ENCODE data around the gene SMIM11.
"Not testable (repeated sequence)": the region's sequence is repeated elsewhere in the genome, so short reads cannot be mapped to it uniquely, and the experiment has no call there.

The SMIM11 gene

DNA sequence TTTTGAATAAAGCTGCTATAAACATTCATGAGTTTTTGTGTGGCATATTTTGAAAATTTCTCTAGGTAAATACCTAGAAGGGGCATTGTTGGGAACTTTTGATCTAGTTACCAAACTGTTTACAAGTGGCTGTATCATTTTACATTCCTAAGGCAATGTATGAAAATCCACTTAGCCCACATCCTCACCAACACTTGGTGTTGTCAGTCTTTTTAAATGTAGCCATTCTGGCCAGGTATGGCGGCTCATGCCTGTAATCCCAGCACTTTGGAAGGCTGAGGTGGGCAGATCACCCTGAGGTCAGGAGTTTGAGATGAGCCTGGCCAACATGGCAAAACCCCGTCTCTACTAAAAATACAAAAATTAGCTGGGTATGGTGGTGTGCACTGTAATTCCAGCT is 17.4 kb upstream of the SMIM11 start:
- DNase-seq = no peak

DNA sequence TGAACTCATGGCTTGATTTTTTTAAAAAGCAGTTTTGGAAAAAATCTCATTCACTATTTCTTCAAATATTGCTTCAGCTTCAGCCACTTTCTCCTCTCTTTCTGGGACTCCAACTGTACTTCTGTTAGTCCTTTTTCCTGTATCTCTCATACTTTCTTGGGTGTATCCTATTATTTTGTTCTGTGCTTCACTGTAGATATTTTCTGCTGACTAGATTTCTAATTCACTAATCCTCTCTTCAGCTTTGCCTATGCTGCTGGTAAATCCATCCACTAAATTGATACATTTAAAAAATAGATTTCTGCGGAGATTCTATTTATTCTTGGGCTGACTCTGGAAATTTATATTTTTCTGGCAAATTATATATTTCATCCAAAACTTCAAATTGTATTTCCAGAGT is 16.4 kb upstream of the SMIM11 start:
- DNase-seq = no peak

DNA sequence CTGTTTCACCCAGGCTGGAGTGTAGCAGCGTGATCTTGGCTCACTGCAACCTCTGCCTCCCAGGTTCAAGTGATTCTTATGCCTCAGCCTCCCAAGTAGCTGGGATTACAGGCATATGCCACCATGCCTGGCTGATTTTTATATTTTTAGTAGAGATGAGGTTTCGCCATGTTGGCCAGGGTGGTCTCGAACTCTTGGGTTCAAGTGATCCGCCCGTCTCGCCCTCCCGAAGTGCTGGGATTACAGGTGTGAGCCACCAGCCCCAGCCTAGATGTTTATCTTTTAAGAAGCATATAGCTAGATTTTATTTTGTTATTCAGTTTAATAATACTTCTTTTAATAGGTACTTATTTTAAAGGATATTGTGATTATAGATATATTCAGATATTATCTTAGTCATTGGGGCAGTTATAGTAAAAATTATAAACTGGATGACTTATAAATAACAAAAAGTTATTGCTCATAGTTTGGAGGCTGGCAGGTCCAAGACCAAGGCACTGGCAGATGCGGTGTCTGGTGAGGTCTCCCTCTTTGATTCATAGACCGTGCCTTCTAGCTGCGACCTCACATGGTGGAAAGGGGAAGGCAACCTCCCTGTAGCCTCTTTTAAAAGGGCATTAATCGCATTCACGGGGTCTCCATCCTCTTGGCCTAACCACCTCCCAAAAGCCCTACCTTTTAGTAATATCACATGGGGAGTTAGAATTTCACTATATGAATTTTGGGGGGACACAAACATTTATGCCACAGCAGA is 14.6 kb upstream of the SMIM11 start:
- DNase-seq = peak; percentile 23

GRCh38 chr21:34362136-34362444 is 13.2 kb upstream of the SMIM11 start:
- no peak for DNase-seq

DNA sequence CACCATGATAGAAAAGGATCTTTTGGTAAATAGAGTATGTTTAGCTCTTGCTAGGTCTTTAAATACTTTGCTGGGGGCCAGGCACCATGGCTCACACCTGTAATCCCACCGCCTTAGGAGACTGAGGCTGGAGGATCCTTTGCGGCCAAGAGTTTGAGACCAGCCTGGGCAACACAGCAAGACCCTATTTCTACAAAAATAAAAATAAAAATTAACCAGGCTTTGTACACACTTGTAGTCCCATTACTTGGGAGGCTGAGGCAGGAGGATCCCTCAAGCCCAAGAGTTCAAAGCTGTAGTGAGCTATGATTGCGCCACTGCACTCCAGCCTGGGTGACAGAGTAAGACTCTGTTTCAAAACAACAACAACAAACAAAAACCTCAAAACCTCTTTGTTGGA is 12.6 kb upstream of the SMIM11 start:
- no peak for DNase-seq

GRCh38 chr21:34363733-34364132 is 11.6 kb upstream of the SMIM11 start, which contains the start of gene KCNE2:
Gene KCNE2, plus strand, starts transcription at chr21:34364006. Its CDS starts 6,473 bp downstream, at chr21:34370479.
- no peak for DNase-seq

DNA sequence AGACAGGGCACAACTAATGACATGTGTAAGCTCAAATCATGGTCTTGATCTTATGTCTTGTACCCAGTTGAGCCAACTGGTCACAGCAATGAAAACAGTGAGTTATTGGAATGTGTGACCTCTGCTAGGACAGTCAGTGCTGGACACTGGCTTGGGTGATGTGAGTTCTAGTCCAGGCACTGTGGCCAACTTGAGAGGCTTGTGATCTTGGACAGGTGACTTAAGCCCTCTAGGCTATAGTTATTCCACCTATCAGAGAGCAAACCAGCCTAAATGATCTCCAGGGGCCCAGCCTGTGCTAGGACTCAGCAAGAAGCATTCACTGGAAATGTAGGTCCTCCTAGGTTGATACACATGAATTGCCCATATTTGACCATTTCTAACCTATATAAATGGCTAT is 10.4 kb upstream of the SMIM11 start:
- DNase-seq = no peak

DNA sequence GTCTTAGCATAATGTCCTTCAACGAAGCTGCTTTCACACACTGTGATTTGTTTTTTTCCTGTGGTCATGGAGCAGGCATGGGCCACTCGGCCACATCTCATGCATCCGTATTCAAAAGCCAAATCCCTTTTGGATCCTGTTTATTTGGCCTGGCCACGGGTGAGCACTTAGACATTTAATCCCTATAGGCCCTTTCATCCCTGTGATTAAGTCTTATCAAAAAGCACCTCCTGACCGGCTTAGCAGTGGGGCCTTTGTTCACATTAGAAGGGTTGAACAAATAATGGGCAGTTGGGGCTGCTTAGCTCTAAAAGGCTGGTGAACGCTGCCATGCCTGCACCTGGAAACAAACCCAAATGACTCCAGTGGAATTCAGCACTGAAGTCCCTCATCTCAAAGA is 9.5 kb upstream of the SMIM11 start:
- no peak for DNase-seq

- DNase-seq = peak; percentile 76
Measured at GRCh38 chr21:34367320-34367935, 7.9 kb upstream of the SMIM11 start.

GRCh38 chr21:34369741-34370140 is 5.6 kb upstream of the SMIM11 start:
- DNase-seq = no peak

- no peak for DNase-seq
Measured at GRCh38 chr21:34372321-34372720, 3.0 kb upstream of the SMIM11 start.

- DNase-seq = not testable (repeated sequence)
Measured at GRCh38 chr21:34374462-34374861, 845 bp upstream of the SMIM11 start.

GRCh38 chr21:34375619-34375972 is 289 bp downstream of the SMIM11 start:
- DNase-seq = not testable (repeated sequence)

DNA sequence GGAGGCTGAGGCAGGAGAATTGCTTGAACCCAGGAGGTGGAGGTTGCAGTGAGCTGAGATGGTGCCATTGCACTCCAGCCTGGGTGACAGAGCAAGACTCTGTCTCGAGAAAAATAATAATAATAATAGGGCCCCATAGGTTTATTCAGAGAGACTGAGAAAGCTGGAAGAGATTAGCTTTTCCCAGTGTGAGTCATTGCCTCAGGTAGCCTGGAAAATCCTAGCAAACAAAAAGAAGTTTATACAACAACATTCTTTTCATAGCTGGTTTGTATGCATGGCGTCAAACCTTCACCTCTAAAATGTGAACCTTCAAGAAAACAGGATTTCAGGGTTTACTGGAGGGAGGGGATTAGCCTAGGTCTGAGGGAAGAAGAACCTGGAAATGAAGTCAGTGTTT is 7.8 kb downstream of the SMIM11 start:
- not testable (repeated sequence) for DNase-seq

- DNase-seq = not testable (repeated sequence)
Measured at GRCh38 chr21:34383724-34384415, 8.6 kb downstream of the SMIM11 start.

- not testable (repeated sequence) for DNase-seq
Measured at GRCh38 chr21:34400522-34400921, 25.2 kb downstream of the SMIM11 start.

- DNase-seq = not testable (repeated sequence)
Measured at GRCh38 chr21:34404742-34405141, 29.4 kb downstream of the SMIM11 start.

DNA sequence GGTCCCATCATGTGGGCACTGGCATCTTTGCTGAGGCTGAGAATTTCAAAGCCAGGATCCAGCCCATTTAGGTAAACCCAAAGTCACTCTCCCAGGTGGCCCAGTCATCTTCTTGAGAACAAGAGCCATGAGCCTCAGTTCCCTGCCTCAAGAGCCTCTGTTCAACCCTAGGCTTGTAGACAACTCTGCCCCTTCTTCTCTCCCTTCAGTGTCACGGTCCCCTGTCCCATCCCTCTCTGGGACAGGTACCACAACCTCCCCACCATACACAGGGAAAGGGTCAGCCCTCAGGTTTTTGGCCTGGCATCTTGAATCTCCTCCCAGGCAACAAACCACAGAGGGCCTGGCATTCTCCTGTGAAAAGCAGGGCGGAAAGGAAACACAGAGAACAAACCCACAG is 30.4 kb downstream of the SMIM11 start:
- not testable (repeated sequence) for DNase-seq

DNA sequence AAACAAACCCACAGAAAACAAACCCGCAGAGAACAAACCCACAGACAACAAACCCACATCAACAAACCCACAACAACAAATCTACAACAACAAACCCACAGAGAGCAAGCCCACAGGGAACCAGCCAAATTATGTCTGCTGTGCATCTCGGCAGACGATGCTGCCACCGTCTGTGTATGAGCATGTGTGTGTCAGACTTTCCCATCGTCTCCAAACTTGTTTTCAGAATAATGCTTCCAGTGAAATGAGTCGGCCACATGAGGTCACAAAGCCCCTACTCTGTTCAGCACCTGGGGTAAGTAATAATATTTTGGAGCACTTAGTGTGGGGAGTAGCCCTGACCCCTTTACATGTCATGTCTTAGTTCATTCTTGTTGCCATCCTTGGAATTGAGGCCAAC is 30.8 kb downstream of the SMIM11 start:
- not testable (repeated sequence) for DNase-seq

GRCh38 chr21:34406676-34407075 is 31.4 kb downstream of the SMIM11 start:
- DNase-seq = not testable (repeated sequence)

DNA sequence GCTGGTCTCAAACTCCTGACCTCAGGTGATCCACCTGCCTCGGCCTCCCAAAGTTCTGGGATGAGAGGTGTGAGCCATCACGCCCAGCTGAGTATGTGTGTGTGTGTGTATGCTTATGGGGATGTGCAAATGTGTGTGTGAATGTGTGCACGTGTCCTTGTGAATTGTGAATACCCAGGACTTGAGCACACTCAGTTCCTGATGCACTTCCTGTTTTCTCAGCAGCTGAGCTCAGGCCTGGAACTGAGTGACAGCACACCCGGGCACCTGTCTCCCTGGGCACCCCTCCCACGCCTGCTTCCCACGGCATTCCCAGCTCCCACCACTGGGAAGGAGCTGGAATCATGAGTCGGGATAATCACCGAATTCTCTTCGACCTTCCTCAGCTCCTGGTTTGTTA is 32.0 kb downstream of the SMIM11 start:
- not testable (repeated sequence) for DNase-seq

- DNase-seq = not testable (repeated sequence)
Measured at GRCh38 chr21:34417448-34418077, 42.3 kb downstream of the SMIM11 start.

GRCh38 chr21:34423805-34424204 is 48.5 kb downstream of the SMIM11 start, which contains the start of gene SMIM34:
Gene SMIM34, minus strand, starts transcription at chr21:34423951. Its CDS starts 112 bp downstream, at chr21:34423839.
- DNase-seq = not testable (repeated sequence)

Measured in RPMI8226 (cell line).